T-helper 2 cell treated with Interferon-gamma antibody and Interleukin-4, amounts not matched to agents 5 μg/mL and 100 μg/mL, for 36 hours (primary cell): Measurements from ENCODE around the gene CARD11.
A peak's percentile ranks its signal among the peaks of the same experiment; 100 is the strongest.

Source experiments
- DNase-seq: peaks from one replicate; pipeline ENCODE4 v3.0.0; 2021; ENCODE audit warnings: low spot score
- H3K27ac Mint-ChIP-seq: one replicate; pipeline ENCODE4 v1.8.0; 2021; ENCODE audit warnings: mild to moderate bottlenecking, mixed read lengths
- H3K27me3 Mint-ChIP-seq: one replicate; pipeline ENCODE4 v1.8.0; 2021; ENCODE audit warnings: low read depth, mixed read lengths
- H3K36me3 Mint-ChIP-seq: one replicate; pipeline ENCODE4 v1.8.0; 2021; ENCODE audit warnings: low read depth, mixed read lengths
- H3K4me1 Mint-ChIP-seq: one replicate; pipeline ENCODE4 v1.8.0; 2021; ENCODE audit warnings: low read depth, mixed read lengths
- H3K4me3 Mint-ChIP-seq: one replicate; pipeline ENCODE4 v1.8.0; 2022; ENCODE audit warnings: mild to moderate bottlenecking, moderate library complexity, mixed read lengths
- H3K9me3 Mint-ChIP-seq: one replicate; pipeline ENCODE4 v1.8.0; 2021; ENCODE audit warnings: mixed read lengths

CARD11 gene

DNA sequence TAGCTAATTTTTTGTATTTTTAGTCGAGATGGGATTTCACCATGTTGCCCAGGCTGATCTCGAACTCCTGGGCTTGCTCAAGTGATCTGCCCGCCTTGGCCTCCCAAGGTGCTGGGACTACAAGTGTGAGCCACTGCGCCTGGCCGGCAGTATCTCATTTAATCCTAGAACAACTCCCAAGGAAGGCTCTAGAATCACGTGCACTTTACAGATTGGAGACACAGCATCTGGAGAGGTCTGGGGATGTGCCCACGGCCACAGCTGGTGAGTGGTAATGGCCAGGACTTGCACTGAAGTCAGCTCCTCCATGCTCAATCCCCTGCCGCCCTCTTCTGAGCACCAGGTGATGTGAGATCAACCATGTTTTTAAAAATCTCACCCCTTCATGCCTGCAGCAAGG, 43.1 kb downstream of the CARD11 start:
- H3K27ac Mint-ChIP-seq: no peak overlapping the region
- H3K27me3 Mint-ChIP-seq: no peaks in the 10 kb centered on the region
- H3K36me3 Mint-ChIP-seq: peaks cover 62% of the 10 kb centered on the region
- peaks cover 10% of the 10 kb centered on the region for H3K9me3 Mint-ChIP-seq
- DNase-seq: no peak
- no peaks in the 10 kb centered on the region for H3K4me1 Mint-ChIP-seq
- no peak overlapping the region for H3K4me3 Mint-ChIP-seq

- Mint-ChIP-seq H3K27ac (no peak overlapping the region), H3K9me3 (peaks cover 22% of the 10 kb centered on the region), H3K36me3 (peaks cover 76% of the 10 kb centered on the region), H3K27me3 (no peaks in the 10 kb centered on the region), H3K4me3 (no peak overlapping the region), H3K4me1 (no peaks in the 10 kb centered on the region)
- no peak for DNase-seq
These were observed 44.6 kb downstream of the CARD11 start for GRCh38 chr7:2999078-2999500.

GRCh38 chr7:2997014-2997413, 46.7 kb downstream of the CARD11 start:
- H3K4me3 Mint-ChIP-seq: no peak overlapping the region
- peaks cover 84% of the 10 kb centered on the region for H3K36me3 Mint-ChIP-seq
- H3K27me3 Mint-ChIP-seq: no peaks in the 10 kb centered on the region
- H3K27ac Mint-ChIP-seq: no peak overlapping the region
- no peak for DNase-seq
- peaks cover 32% of the 10 kb centered on the region for H3K9me3 Mint-ChIP-seq
- H3K4me1 Mint-ChIP-seq: no peaks in the 10 kb centered on the region

- H3K4me1 Mint-ChIP-seq: no peaks in the 10 kb centered on the region
- no peak overlapping the region for H3K4me3 Mint-ChIP-seq
- H3K27ac Mint-ChIP-seq: no peak overlapping the region
- no peak for DNase-seq
- no peaks in the 10 kb centered on the region for H3K27me3 Mint-ChIP-seq
- H3K9me3 Mint-ChIP-seq: peaks cover 39% of the 10 kb centered on the region
- peaks cover 83% of the 10 kb centered on the region for H3K36me3 Mint-ChIP-seq
These were observed 47.5 kb downstream of the CARD11 start for GRCh38 chr7:2996141-2996540.

- peaks cover 3% of the 10 kb centered on the region for H3K4me1 Mint-ChIP-seq
- H3K4me3 Mint-ChIP-seq: no peak overlapping the region
- peaks cover 50% of the 10 kb centered on the region for H3K9me3 Mint-ChIP-seq
- H3K36me3 Mint-ChIP-seq: peaks cover 77% of the 10 kb centered on the region
- H3K27me3 Mint-ChIP-seq: no peaks in the 10 kb centered on the region
- no peak for DNase-seq
- no peak overlapping the region for H3K27ac Mint-ChIP-seq
These were observed 49.8 kb downstream of the CARD11 start for GRCh38 chr7:2993868-2994267.

DNA sequence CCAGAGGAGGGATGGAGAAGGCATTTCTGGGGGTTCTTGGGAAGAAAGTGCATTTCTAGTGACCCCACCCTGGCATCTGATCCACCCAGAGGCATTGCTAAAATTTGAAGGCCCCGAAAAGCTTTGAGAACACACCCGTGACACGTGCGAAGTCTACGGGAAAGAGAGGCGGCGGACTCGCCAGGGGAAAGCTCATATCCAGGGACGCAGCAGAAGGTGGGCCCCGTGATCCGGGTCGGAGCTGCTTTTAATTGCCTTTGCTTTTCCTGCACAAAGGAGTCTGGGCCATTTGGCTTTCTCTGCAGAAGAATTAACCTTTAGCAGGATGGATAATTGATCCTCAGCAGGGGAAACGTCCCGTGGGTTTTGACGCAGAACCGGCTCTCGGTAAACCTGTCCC, 50.3 kb downstream of the CARD11 start:
- Mint-ChIP-seq H3K27ac (no peak overlapping the region), H3K4me1 (peaks cover 5% of the 10 kb centered on the region), H3K9me3 (peaks cover 54% of the 10 kb centered on the region)

DNA sequence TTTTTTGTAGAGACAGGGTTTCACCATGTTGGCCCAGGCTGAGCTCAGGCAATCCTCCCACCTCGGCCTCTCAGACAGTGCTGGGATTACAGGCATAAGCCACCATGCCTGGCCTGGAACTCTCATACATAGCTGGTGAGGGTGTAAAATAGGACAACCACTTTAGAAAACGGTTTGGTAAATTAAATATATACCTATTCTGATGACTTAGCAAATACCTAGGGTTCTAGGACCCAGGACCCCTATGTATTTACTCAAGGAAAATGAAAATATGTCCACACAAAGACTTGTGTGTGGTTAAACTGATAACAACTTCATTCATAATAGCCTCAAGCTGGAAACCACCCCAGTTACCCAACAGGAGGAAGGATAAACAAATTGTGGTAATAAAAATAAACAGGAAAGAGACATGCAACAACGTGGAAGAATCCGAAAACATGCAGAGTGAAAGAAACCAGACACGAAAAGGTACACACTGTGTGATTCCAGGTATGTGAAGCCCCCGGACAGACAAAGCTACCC, 52.7 kb downstream of the CARD11 start:
- peaks cover 9% of the 10 kb centered on the region for H3K4me1 Mint-ChIP-seq
- H3K4me3 Mint-ChIP-seq: no peak overlapping the region
- H3K9me3 Mint-ChIP-seq: peaks cover 49% of the 10 kb centered on the region
- no peak overlapping the region for H3K27ac Mint-ChIP-seq
- no peak for DNase-seq
- peaks cover 71% of the 10 kb centered on the region for H3K36me3 Mint-ChIP-seq
- H3K27me3 Mint-ChIP-seq: no peaks in the 10 kb centered on the region

More for the DNA sequence above, 50.3 kb downstream of the CARD11 start:
- Mint-ChIP-seq H3K27me3 (no peaks in the 10 kb centered on the region), H3K4me3 (no peak overlapping the region), H3K36me3 (peaks cover 79% of the 10 kb centered on the region)
- no peak for DNase-seq

GRCh38 chr7:2986561-2986960, 57.1 kb downstream of the CARD11 start:
- Mint-ChIP-seq H3K4me3 (no peak overlapping the region), H3K27me3 (no peaks in the 10 kb centered on the region), H3K27ac (no peak overlapping the region), H3K4me1 (peaks cover 39% of the 10 kb centered on the region), H3K36me3 (peaks cover 51% of the 10 kb centered on the region), H3K9me3 (peaks cover 18% of the 10 kb centered on the region)
- no peak for DNase-seq

GRCh38 chr7:2985866-2986265, 57.8 kb downstream of the CARD11 start:
- peaks cover 45% of the 10 kb centered on the region for H3K4me1 Mint-ChIP-seq
- no peak for DNase-seq
- H3K27ac Mint-ChIP-seq: no peak overlapping the region
- H3K4me3 Mint-ChIP-seq: no peak overlapping the region
- no peaks in the 10 kb centered on the region for H3K27me3 Mint-ChIP-seq
- peaks cover 51% of the 10 kb centered on the region for H3K36me3 Mint-ChIP-seq
- H3K9me3 Mint-ChIP-seq: peaks cover 13% of the 10 kb centered on the region

DNA sequence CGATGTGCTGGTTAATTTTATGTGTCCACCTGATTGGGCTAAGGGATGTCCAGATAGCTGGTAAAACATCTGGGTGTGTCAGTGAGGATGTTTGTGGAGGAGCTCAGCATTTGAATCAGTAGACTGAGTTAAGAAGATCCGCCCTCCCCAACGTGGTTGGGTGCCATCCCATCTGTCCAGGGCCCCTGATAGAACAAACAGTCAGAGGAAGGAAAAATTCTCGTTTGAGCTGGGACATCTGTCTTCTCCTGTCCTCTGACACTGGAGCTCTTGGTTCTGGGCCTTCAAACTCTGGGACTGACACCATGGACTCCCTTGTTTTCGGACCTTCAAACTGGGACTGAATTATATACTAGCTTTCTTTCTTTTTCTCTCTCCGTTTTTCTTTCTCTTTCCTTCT, 59.6 kb downstream of the CARD11 start:
- DNase-seq: no peak
- H3K9me3 Mint-ChIP-seq: peaks cover 4% of the 10 kb centered on the region
- peak overlapping the region; percentile 7 for H3K27ac Mint-ChIP-seq
- H3K4me3 Mint-ChIP-seq: no peak overlapping the region
- H3K4me1 Mint-ChIP-seq: peaks cover 56% of the 10 kb centered on the region
- peaks cover 46% of the 10 kb centered on the region for H3K36me3 Mint-ChIP-seq
- H3K27me3 Mint-ChIP-seq: no peaks in the 10 kb centered on the region

DNA sequence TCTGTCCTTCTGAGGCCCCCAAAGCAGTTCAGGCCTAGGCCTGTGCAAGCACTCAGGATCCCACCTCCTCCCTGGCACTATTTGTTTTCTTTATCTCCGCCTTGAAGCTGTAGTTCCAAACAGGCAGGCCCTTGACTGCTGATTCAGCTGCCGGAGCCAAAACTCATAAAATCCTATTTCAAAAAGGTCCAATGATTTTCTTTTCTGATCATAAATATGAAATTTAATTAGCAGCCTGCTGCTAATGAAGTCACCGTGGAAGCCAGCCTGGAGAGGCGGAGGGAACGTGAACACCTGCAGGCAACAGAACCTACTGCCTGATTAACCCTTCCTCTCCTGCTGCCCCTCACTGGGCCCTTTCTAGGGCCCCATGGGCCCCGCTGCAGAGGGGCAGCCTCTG, 60.1 kb downstream of the CARD11 start:
- Mint-ChIP-seq H3K4me1 (peaks cover 60% of the 10 kb centered on the region), H3K4me3 (no peak overlapping the region), H3K27me3 (no peaks in the 10 kb centered on the region), H3K9me3 (peaks cover 2% of the 10 kb centered on the region), H3K27ac (peak overlapping the region; percentile 43), H3K36me3 (peaks cover 49% of the 10 kb centered on the region)
- no peak for DNase-seq

GRCh38 chr7:2982831-2983230, 60.8 kb downstream of the CARD11 start:
- Mint-ChIP-seq H3K27me3 (no peaks in the 10 kb centered on the region), H3K36me3 (peaks cover 47% of the 10 kb centered on the region), H3K4me3 (peak overlapping the region; percentile 45), H3K27ac (peak overlapping the region; percentile 65), H3K9me3 (no peaks in the 10 kb centered on the region), H3K4me1 (peaks cover 62% of the 10 kb centered on the region)
- DNase-seq: peak; percentile 29

- Mint-ChIP-seq H3K4me3 (peak overlapping the region; percentile 45), H3K9me3 (no peaks in the 10 kb centered on the region), H3K36me3 (peaks cover 48% of the 10 kb centered on the region), H3K4me1 (peaks cover 62% of the 10 kb centered on the region), H3K27me3 (no peaks in the 10 kb centered on the region), H3K27ac (peak overlapping the region; percentile 65)
- DNase-seq: no peak
These were observed 61.3 kb downstream of the CARD11 start for GRCh38 chr7:2982401-2982800.

GRCh38 chr7:2981103-2981480, 62.6 kb downstream of the CARD11 start:
- Mint-ChIP-seq H3K4me3 (no peak overlapping the region), H3K27ac (no peak overlapping the region), H3K27me3 (no peaks in the 10 kb centered on the region), H3K9me3 (no peaks in the 10 kb centered on the region), H3K4me1 (peaks cover 59% of the 10 kb centered on the region), H3K36me3 (peaks cover 46% of the 10 kb centered on the region)
- DNase-seq: no peak

DNA sequence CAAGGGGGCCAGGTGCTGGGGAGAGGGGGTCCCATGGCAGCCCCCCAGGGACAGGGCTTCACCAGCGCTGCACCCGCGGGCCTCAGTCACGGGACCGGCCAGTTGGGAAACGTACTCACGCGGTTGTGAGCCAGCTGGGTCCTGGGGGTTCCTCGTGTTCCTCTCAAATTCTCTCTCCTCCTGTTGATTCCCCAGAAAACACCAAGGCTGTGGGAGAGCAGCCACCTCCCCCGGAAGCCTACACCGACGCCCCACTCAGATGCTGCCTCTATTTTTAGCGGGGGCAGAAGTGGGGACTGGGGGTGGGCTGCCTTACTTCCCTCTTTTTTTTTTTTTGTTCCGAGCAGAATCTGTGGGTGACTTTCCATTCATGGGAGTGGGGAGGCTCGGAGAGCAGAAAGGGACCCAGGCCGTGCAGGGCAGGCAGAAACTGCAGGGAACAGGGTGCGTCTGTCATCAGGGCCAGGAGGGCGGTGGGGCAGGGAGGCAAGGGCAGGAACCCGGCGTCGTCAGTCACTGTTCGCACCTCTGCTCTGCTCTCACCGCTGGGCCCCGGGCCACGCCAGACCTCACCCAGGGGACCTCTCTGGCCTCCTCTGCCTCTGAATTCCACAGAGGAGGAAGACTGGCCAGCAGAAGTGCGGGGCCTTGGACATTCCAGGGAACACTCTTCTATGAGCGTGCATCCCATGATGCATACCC, 63.1 kb downstream of the CARD11 start:
- no peaks in the 10 kb centered on the region for H3K27me3 Mint-ChIP-seq
- peaks cover 57% of the 10 kb centered on the region for H3K4me1 Mint-ChIP-seq
- H3K9me3 Mint-ChIP-seq: no peaks in the 10 kb centered on the region
- peaks cover 41% of the 10 kb centered on the region for H3K36me3 Mint-ChIP-seq
- DNase-seq: no peak
- H3K27ac Mint-ChIP-seq: peak overlapping the region; percentile 49
- H3K4me3 Mint-ChIP-seq: no peak overlapping the region
